Testis (tissue), 2 donors: ENCODE data around the gene PRELP.

ENCODE experiments used
- POLR2A ChIP-seq: fragments of 450-650 bp; IDR thresholded peaks from one replicate; pipeline ENCODE4 v1.6.1; 2017; ENCODE audit warnings: antibody characterized with exemption, mild to moderate bottlenecking, moderate library complexity
- TF ChIP-seq, protein P1 (sequence below), 3 experiments: fragments of 450-650 bp in 2 of 3; fragments of 200-600 bp in 1 of 3; sonication (generic) in 1 of 3; IDR thresholded peaks; one replicate each; pipeline ENCODE4 v1.5.1; 2016 to 2019; ENCODE audit warnings: antibody characterized with exemption in 3 of 3, mild to moderate bottlenecking in 2 of 3, moderate library complexity in 1 of 3

DNA sequence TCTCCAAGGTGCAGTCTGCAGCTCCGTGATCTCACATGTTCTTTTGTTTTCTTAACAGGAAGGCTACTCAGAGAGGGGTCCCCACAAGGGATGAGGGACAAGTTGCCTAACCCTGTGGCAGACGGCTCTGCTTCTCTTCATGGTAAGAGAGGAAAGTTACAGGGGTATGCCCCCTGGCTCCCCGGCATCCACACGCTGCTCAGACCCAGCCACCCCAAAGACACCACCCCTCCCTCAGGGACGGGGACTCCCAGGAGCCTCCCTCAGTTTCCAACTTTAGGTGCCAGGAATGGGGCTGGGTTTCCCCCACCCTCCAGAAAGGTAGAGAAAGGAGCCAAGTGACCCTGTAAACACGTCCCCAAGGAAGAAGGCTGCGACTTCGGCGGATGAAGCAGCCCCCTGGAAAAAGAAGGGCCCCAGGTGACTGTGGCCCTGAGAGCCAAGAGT is 38.0 kb downstream of the PRELP start:
- TF ChIP-seq, protein P1, sequence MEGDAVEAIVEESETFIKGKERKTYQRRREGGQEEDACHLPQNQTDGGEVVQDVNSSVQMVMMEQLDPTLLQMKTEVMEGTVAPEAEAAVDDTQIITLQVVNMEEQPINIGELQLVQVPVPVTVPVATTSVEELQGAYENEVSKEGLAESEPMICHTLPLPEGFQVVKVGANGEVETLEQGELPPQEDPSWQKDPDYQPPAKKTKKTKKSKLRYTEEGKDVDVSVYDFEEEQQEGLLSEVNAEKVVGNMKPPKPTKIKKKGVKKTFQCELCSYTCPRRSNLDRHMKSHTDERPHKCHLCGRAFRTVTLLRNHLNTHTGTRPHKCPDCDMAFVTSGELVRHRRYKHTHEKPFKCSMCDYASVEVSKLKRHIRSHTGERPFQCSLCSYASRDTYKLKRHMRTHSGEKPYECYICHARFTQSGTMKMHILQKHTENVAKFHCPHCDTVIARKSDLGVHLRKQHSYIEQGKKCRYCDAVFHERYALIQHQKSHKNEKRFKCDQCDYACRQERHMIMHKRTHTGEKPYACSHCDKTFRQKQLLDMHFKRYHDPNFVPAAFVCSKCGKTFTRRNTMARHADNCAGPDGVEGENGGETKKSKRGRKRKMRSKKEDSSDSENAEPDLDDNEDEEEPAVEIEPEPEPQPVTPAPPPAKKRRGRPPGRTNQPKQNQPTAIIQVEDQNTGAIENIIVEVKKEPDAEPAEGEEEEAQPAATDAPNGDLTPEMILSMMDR (IDR thresholded peaks at IDR 0.05), result no peak
- no peak for TF ChIP-seq POLR2A
